Measurements from ENCODE around the gene AFG3L2. TPM values are rescaled to one million over a fixed set of nuclear protein-coding genes. Genes with fewer than 3 reads are reported as not detected.

AFG3L2 gene
- total and polyA plus RNA-seq, 2 experiments from 2014 or later: 50.3 to 105 TPM

- no peak for TF ChIP-seq REST (IDR thresholded peaks at IDR 0.05; ENCODE audit: unreplicated experiment)
- TF ChIP-seq ETS1 (IDR thresholded peaks at IDR 0.05): no peak
- TF ChIP-seq EZH2phosphoT487 (IDR thresholded peaks at IDR 0.05; ENCODE audit: unreplicated experiment): no peak
- no peak for TF ChIP-seq CREB1 (CRISPR knock-in tag; IDR thresholded peaks at IDR 0.05; ENCODE audit: low read depth)
- no peak for TF ChIP-seq POLR2AphosphoS5 (IDR thresholded peaks at IDR 0.05; ENCODE audit: low read depth)
- TF ChIP-seq EZH2 (IDR thresholded peaks at IDR 0.05; ENCODE audit: low read depth, unreplicated experiment): no peak
- TF ChIP-seq ZNF114 (CRISPR knock-in tag; IDR thresholded peaks at IDR 0.05): no peak
- no peak for TF ChIP-seq NANOG (IDR thresholded peaks at IDR 0.05; ENCODE audit: borderline replicate concordance)
- no peak for TF ChIP-seq JUNB (IDR thresholded peaks at IDR 0.05; ENCODE audit: unreplicated experiment)
- TF ChIP-seq STAT1 (IDR thresholded peaks at IDR 0.05; ENCODE audit: unreplicated experiment): no peak
- no peak for TF ChIP-seq ZNF462 (CRISPR knock-in tag; IDR thresholded peaks at IDR 0.05)
- no peak for TF ChIP-seq CTCF (conservative IDR thresholded peaks at IDR 0.05; ENCODE audit: low read depth in 2 of 2)
Measured at GRCh38 chr18:12362473-12363174, 14.4 kb downstream of the AFG3L2 start.

More at GRCh38 chr18:12362473-12363174, 14.4 kb downstream of the AFG3L2 start:
- Mint-ChIP-seq H3K27ac (no peak overlapping the region), H3K9me3 (no peaks in the 10 kb centered on the region), H3K4me1 (no peaks in the 10 kb centered on the region), H3K27me3 (ENCODE audit: insufficient read depth, low read depth, poor library complexity) (peaks cover 9% of the 10 kb centered on the region), H3K36me3 (ENCODE audit: low read depth) (peaks cover 81% of the 10 kb centered on the region), H3K4me3 (no peak overlapping the region)
- H3K4me3 ChIP-seq: no peak overlapping the region
- peaks cover 4% of the 10 kb centered on the region; the same call in 1 of the 2 replicates for H3F3A ChIP-seq (replicated peaks; ENCODE audit: low read depth)
- no peak overlapping the region for H3K4me2 ChIP-seq
- H4K20me1 ChIP-seq (replicated peaks; ENCODE audit: insufficient read depth): peaks cover 32% of the 10 kb centered on the region
- H2AFZ ChIP-seq: no peak overlapping the region
- H3K27ac ChIP-seq (ENCODE audit: low read depth): no peak overlapping the region
- H3K79me2 ChIP-seq (replicated peaks; ENCODE audit: insufficient read depth): peaks cover 81% of the 10 kb centered on the region
- no peaks in the 10 kb centered on the region for H3K4me1 ChIP-seq (ENCODE audit: insufficient read depth)
- H3K36me3 ChIP-seq (ENCODE audit: insufficient read depth): peaks cover 60% of the 10 kb centered on the region
- DNase-seq (ENCODE audit: low spot score) (no peak), ATAC-seq (no peak)
- no peaks in the 10 kb centered on the region for H3K27me3 ChIP-seq (ENCODE audit: insufficient read depth)
- no peaks in the 10 kb centered on the region for H3K9me2 ChIP-seq (ENCODE audit: insufficient read depth)
